SK-N-SH treated with all-trans-retinoic acid at 6 μM for 48 hours (cell line): ENCODE results near the gene MAN1A1.

Experiments used
- ATAC-seq: fragments of 200-7000 bp; cut with Tn5 transposase; 3 replicates; pipeline ENCODE4 v1.9.1; 2020; ENCODE audit warnings: mild to moderate bottlenecking, moderate library complexity
- BACH2 ChIP-seq: fragments of 250-450 bp; sonication (Bioruptor Pico); IDR thresholded peaks from 2 replicates; pipeline ENCODE4 v1.9.0; 2021; ENCODE audit warnings: mild to moderate bottlenecking, borderline replicate concordance
- CREB5 ChIP-seq: fragments of 250-450 bp; sonication (Bioruptor Pico); IDR thresholded peaks from 2 replicates; pipeline ENCODE4 v1.5.1; 2020; ENCODE audit warnings: low read depth, mild to moderate bottlenecking, moderate library complexity
- CSRNP3 ChIP-seq: fragments of 250-450 bp; sonication (Bioruptor Pico); IDR thresholded peaks from 2 replicates; pipeline ENCODE4 v1.5.1; 2021; ENCODE audit warnings: mild to moderate bottlenecking, moderate library complexity
- ESRRG ChIP-seq: fragments of 250-450 bp; sonication (Bioruptor Pico); IDR thresholded peaks from 2 replicates; pipeline ENCODE4 v1.6.1; 2021; ENCODE audit warnings: mild to moderate bottlenecking
- GLIS3 ChIP-seq: fragments of 250-450 bp; sonication (Bioruptor Pico); IDR thresholded peaks from 2 replicates; pipeline ENCODE4 v1.5.0; 2020; ENCODE audit warnings: mild to moderate bottlenecking, moderate library complexity
- ISL1 ChIP-seq: fragments of 250-450 bp; sonication (Bioruptor Pico); IDR thresholded peaks from 2 replicates; pipeline ENCODE4 v2.1.2; 2022; ENCODE audit warnings: mild to moderate bottlenecking, moderate library complexity
- OSR1 ChIP-seq: fragments of 250-450 bp; sonication (Bioruptor Pico); IDR thresholded peaks from 2 replicates; pipeline ENCODE4 v1.8.0; 2022; ENCODE audit warnings: moderate library complexity, mild to moderate bottlenecking, inconsistent platforms
- POU6F1 ChIP-seq: fragments of 250-450 bp; sonication (Bioruptor Pico); IDR thresholded peaks from 2 replicates; pipeline ENCODE4 v1.8.0; 2021; ENCODE audit warnings: low read depth, mild to moderate bottlenecking, moderate library complexity, borderline replicate concordance
- RARB ChIP-seq: fragments of 250-450 bp; sonication (Bioruptor Pico); IDR thresholded peaks from 2 replicates; pipeline ENCODE4 v1.8.0; 2021; ENCODE audit warnings: mild to moderate bottlenecking, moderate library complexity
- TOX ChIP-seq: fragments of 250-450 bp; sonication (Bioruptor Pico); IDR thresholded peaks from 2 replicates; pipeline ENCODE4 v1.8.0; 2021; ENCODE audit warnings: mild to moderate bottlenecking, moderate library complexity, borderline replicate concordance
- ZC3H10 ChIP-seq: fragments of 250-450 bp; sonication (Bioruptor Pico); IDR thresholded peaks from 2 replicates; pipeline ENCODE4 v1.5.1; 2021; ENCODE audit warnings: mild to moderate bottlenecking, moderate library complexity
- ZFP30 ChIP-seq: fragments of 450-650 bp; formaldehyde crosslinking; IDR thresholded peaks from 2 replicates; pipeline ENCODE4 v1.5.0; 2022; ENCODE audit warnings: mild to moderate bottlenecking, moderate library complexity
- ZNF565 ChIP-seq: fragments of 450-650 bp; formaldehyde crosslinking; conservative IDR thresholded peaks from 2 replicates; pipeline ENCODE4 v1.5.0; 2020; ENCODE audit warnings: low read depth, mild to moderate bottlenecking, moderate library complexity
- ZNF70 ChIP-seq: fragments of 450-650 bp; formaldehyde crosslinking; IDR thresholded peaks from 2 replicates; pipeline ENCODE4 v1.5.0; 2020; ENCODE audit warnings: mild to moderate bottlenecking, moderate library complexity
- ZNF8 ChIP-seq: fragments of 450-650 bp; formaldehyde crosslinking; IDR thresholded peaks from 2 replicates; pipeline ENCODE4 v1.5.0; 2020; ENCODE audit warnings: mild to moderate bottlenecking, moderate library complexity
- TF ChIP-seq, protein P1 (sequence below): fragments of 250-450 bp; sonication (Bioruptor Pico); IDR thresholded peaks from 2 replicates; pipeline ENCODE4 v1.8.0; 2020; ENCODE audit warnings: mild to moderate bottlenecking, moderate library complexity, borderline replicate concordance
- TF ChIP-seq, protein P2 (sequence below): fragments of 250-450 bp; sonication (Bioruptor Pico); IDR thresholded peaks from 2 replicates; pipeline ENCODE4 v1.5.0; 2020; ENCODE audit warnings: mild to moderate bottlenecking, moderate library complexity

The MAN1A1 gene

GRCh38 chr6:119160911-119161310, 188.7 kb downstream of the MAN1A1 start:
- no peak for ATAC-seq
- TF ChIP-seq CREB5 (CRISPR knock-in tag) = no peak
- TF ChIP-seq TOX (CRISPR knock-in tag) = no peak
- TF ChIP-seq RARB (CRISPR knock-in tag) = no peak
- no peak for TF ChIP-seq ZNF565 (CRISPR knock-in tag)
- TF ChIP-seq BACH2 (CRISPR knock-in tag) = no peak
- no peak for TF ChIP-seq GLIS3
- TF ChIP-seq CSRNP3 (CRISPR knock-in tag) = no peak
- TF ChIP-seq ZNF70 (CRISPR knock-in tag) = no peak
- TF ChIP-seq, protein P1, sequence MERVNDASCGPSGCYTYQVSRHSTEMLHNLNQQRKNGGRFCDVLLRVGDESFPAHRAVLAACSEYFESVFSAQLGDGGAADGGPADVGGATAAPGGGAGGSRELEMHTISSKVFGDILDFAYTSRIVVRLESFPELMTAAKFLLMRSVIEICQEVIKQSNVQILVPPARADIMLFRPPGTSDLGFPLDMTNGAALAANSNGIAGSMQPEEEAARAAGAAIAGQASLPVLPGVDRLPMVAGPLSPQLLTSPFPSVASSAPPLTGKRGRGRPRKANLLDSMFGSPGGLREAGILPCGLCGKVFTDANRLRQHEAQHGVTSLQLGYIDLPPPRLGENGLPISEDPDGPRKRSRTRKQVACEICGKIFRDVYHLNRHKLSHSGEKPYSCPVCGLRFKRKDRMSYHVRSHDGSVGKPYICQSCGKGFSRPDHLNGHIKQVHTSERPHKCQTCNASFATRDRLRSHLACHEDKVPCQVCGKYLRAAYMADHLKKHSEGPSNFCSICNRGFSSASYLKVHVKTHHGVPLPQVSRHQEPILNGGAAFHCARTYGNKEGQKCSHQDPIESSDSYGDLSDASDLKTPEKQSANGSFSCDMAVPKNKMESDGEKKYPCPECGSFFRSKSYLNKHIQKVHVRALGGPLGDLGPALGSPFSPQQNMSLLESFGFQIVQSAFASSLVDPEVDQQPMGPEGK (CRISPR knock-in tag) = no peak
- no peak for TF ChIP-seq ZNF8
- TF ChIP-seq ZFP30 (CRISPR knock-in tag) = no peak
- TF ChIP-seq POU6F1 = no peak
- TF ChIP-seq, all 23 proteins: peak for 0

- TF ChIP-seq RARB (CRISPR knock-in tag) = no peak
- TF ChIP-seq, protein P2, sequence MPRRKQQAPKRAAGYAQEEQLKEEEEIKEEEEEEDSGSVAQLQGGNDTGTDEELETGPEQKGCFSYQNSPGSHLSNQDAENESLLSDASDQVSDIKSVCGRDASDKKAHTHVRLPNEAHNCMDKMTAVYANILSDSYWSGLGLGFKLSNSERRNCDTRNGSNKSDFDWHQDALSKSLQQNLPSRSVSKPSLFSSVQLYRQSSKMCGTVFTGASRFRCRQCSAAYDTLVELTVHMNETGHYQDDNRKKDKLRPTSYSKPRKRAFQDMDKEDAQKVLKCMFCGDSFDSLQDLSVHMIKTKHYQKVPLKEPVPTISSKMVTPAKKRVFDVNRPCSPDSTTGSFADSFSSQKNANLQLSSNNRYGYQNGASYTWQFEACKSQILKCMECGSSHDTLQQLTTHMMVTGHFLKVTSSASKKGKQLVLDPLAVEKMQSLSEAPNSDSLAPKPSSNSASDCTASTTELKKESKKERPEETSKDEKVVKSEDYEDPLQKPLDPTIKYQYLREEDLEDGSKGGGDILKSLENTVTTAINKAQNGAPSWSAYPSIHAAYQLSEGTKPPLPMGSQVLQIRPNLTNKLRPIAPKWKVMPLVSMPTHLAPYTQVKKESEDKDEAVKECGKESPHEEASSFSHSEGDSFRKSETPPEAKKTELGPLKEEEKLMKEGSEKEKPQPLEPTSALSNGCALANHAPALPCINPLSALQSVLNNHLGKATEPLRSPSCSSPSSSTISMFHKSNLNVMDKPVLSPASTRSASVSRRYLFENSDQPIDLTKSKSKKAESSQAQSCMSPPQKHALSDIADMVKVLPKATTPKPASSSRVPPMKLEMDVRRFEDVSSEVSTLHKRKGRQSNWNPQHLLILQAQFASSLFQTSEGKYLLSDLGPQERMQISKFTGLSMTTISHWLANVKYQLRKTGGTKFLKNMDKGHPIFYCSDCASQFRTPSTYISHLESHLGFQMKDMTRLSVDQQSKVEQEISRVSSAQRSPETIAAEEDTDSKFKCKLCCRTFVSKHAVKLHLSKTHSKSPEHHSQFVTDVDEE (CRISPR knock-in tag) = no peak
- ATAC-seq = peak; percentile 47
These were observed 191.3 kb downstream of the MAN1A1 start for GRCh38 chr6:119158057-119158848.

DNA sequence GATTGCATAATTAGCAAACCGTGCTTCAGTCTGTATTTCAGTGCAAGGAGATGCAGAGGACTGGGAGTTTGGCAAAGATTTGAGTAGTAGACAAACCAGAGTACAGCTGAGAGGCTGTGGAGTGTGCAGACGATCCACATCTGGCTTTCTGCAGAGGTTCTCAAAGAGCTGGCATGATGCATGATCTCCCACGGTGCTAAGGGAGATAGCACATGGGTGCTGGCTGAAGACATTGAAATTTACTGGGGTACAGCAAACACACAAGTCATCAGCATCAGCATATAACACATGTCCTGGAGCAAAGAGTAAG, 192.1 kb downstream of the MAN1A1 start:
- no peak for TF ChIP-seq ISL1
- TF ChIP-seq, protein P1 (CRISPR knock-in tag) = no peak
- TF ChIP-seq POU6F1 = no peak
- TF ChIP-seq ESRRG (CRISPR knock-in tag) = no peak
- TF ChIP-seq OSR1 (CRISPR knock-in tag) = no peak
- TF ChIP-seq ZC3H10 (CRISPR knock-in tag) = no peak
- TF ChIP-seq ZFP30 (CRISPR knock-in tag) = no peak
- TF ChIP-seq BACH2 (CRISPR knock-in tag) = no peak
- TF ChIP-seq, protein P2 (CRISPR knock-in tag) = no peak
- ATAC-seq = no peak
